Keratinocyte (primary cell): ENCODE measurements around the gene RHNO1. TPM values are rescaled to one million over a fixed set of nuclear protein-coding genes. Genes with fewer than 3 reads are reported as not detected.

Source experiments
- DNase-seq: peaks from one replicate; pipeline ENCODE4 v3.0.0-alpha.2; 2011; ENCODE audit warnings: low read depth, missing footprints, low spot score
- FAIRE-seq: peaks from 2 replicates; lab custom pipeline; 2011; peaks lifted over from hg19 to GRCh38; lab: Jason Lieb, UNC
- H2AFZ ChIP-seq: 2 replicates; pipeline ENCODE4 v1.6.0; 2012; ENCODE audit warnings: low read length, control low read depth, inconsistent platforms; ENCODE audit not compliant: control insufficient read depth
- H3K27ac ChIP-seq: 2 replicates; pipeline ENCODE4 v1.5.1; 2011; ENCODE audit warnings: low read length; ENCODE audit not compliant: control insufficient read depth, insufficient read depth
- H3K27me3 ChIP-seq: 3 replicates; pipeline ENCODE4 v1.6.0; 2011; ENCODE audit warnings: low read length; ENCODE audit not compliant: control insufficient read depth, insufficient read depth; ENCODE audit errors: extremely low read depth
- H3K36me3 ChIP-seq, 2 experiments: 2 replicates in 1 of 2; 3 replicates in 1 of 2; pipeline ENCODE4 v1.5.1; 2011; ENCODE audit warnings: low read length in 2 of 2, mild to moderate bottlenecking in 1 of 2; ENCODE audit not compliant: control insufficient read depth in 2 of 2, insufficient read depth in 2 of 2; ENCODE audit errors: extremely low read depth in 1 of 2
- H3K4me1 ChIP-seq: 3 replicates; pipeline ENCODE4 v1.5.1; 2011; ENCODE audit warnings: low read length; ENCODE audit not compliant: control insufficient read depth, insufficient read depth; ENCODE audit errors: extremely low read depth
- H3K4me2 ChIP-seq: 3 replicates; pipeline ENCODE4 v1.6.0; 2011; ENCODE audit warnings: low read depth, low read length; ENCODE audit not compliant: control insufficient read depth, insufficient read depth; ENCODE audit errors: extremely low read depth
- H3K4me3 ChIP-seq, 3 experiments: fragments of 200-600 bp in 1 of 3; sonication (generic) in 1 of 3; 2 replicates in 2 of 3; 3 replicates in 1 of 3; pipeline ENCODE4 v1.5.1; 2011 to 2016; ENCODE audit warnings: low read length in 3 of 3, mild to moderate bottlenecking in 3 of 3, control low read depth in 2 of 3, inconsistent platforms in 1 of 3, low read depth in 1 of 3, mixed read lengths in 1 of 3, mixed run types in 1 of 3, moderate library complexity in 1 of 3; ENCODE audit not compliant: control insufficient read depth in 2 of 3, insufficient read depth in 2 of 3; ENCODE audit errors: extremely low read depth in 1 of 3
- H3K79me2 ChIP-seq: 2 replicates; pipeline ENCODE4 v1.6.0; 2012; ENCODE audit warnings: low read length; ENCODE audit not compliant: control insufficient read depth, insufficient read depth
- H3K9ac ChIP-seq: 3 replicates; pipeline ENCODE4 v1.6.0; 2011; ENCODE audit warnings: low read length; ENCODE audit not compliant: control insufficient read depth, insufficient read depth; ENCODE audit errors: extremely low read depth
- H3K9me1 ChIP-seq: 3 replicates; pipeline ENCODE4 v1.6.0; 2011; ENCODE audit warnings: low read length; ENCODE audit not compliant: control insufficient read depth, insufficient read depth; ENCODE audit errors: extremely low read depth
- H3K9me3 ChIP-seq: 2 replicates; pipeline ENCODE4 v1.5.1; 2012; ENCODE audit warnings: low read depth, low read length; ENCODE audit not compliant: control insufficient read depth
- H4K20me1 ChIP-seq: 3 replicates; pipeline ENCODE4 v1.6.0; 2011; ENCODE audit warnings: low read length; ENCODE audit not compliant: control insufficient read depth, insufficient read depth; ENCODE audit errors: extremely low read depth
- CTCF ChIP-seq, 3 experiments: IDR thresholded peaks in 1 of 3; conservative IDR thresholded peaks in 1 of 3; optimal IDR thresholded peaks in 1 of 3; 2 replicates in 2 of 3; 3 replicates in 1 of 3; pipeline versions ENCODE3 to v1.5.1; 2011; ENCODE audit warnings: low read length in 3 of 3, mild to moderate bottlenecking in 3 of 3, moderate library complexity in 2 of 3, control low read depth in 1 of 3, inconsistent platforms in 1 of 3; ENCODE audit not compliant: insufficient read depth in 2 of 3; ENCODE audit errors: extremely low read depth in 1 of 3
- EZH2 ChIP-seq: IDR thresholded peaks from one replicate; pipeline ENCODE4 v1.6.1; 2012; ENCODE audit warnings: inconsistent platforms, mild to moderate bottlenecking, low read length, moderate library complexity
- dilution Hi-C: fragments of 300-500 bp; cut with MboI; formaldehyde crosslinking; loops from one replicate; pipeline ENCODE4 v1.7.0; 2020; ENCODE audit warnings: low sequenced_read_pairs; ENCODE audit not compliant: extremely low pct_ligation_motif_present
- polyA plus RNA-seq, 5 experiments: library from polyadenylated mRNA; depleted of rRNA in 3 of 5; stranded (reverse) in 3 of 5; stranded (forward) in 1 of 5; unstranded in 1 of 5; fragments of >200 nt; gene quantifications; 1 replicate in 1 of 5; 2 replicates in 3 of 5; 3 replicates in 1 of 5; pipeline versions ENCODE4 v1.2.1 to v1.2.3, GENCODE V29; 2011 to 2012; ENCODE audit warnings: missing spikeins in 2 of 5, low read depth in 1 of 5, low replicate concordance in 1 of 5

The RHNO1 gene
- polyA plus RNA-seq, 1 donor (not counting 4 experiments of a cell fraction or from before 2014, with no cell fraction given), result 25.6 TPM

DNA sequence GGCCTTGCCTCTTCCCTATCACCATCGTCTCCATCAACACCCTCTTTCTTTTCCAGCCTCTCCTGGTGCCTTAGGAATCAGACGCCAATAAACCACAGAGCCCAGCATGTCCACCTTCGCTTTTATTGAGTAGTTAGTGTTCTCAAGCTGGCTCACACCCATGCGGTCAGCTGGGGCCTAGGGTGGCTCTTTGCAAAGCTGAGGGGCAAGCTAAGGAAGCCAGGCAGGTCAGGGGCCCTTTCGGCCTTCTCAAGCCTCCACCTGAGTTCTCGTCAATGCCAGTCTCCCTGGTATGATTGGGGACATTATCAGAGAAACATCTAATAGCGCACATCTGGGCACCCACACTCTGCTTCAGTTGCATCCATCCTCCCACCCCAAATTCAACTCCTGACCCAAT lies 19.4 kb upstream of the RHNO1 start:
- H4K20me1 ChIP-seq, result no peaks in the 10 kb centered on the region
- no peaks in the 10 kb centered on the region for H3K27me3 ChIP-seq
- H3K9me3 ChIP-seq, result no peaks in the 10 kb centered on the region
- no peaks in the 10 kb centered on the region for H3K9me1 ChIP-seq
- dilution Hi-C loops, result no loop called here
- no peak overlapping the region for H3K27ac ChIP-seq
- TF ChIP-seq EZH2 (no peak), CTCF (optimal IDR thresholded peaks at IDR 0.05 in 1 of 3, IDR thresholded peaks at IDR 0.05 in 1 of 3, conservative IDR thresholded peaks at IDR 0.05 in 1 of 3; ENCODE audit: extremely low read depth in 1 of 3, insufficient read depth in 2 of 3, low read length in 3 of 3) (no peak)
- H3K4me3 ChIP-seq, result no peak overlapping the region
- H3K4me1 ChIP-seq, result no peaks in the 10 kb centered on the region
- H3K4me2 ChIP-seq, result no peak overlapping the region
- no peak overlapping the region for H2AFZ ChIP-seq
- DNase-seq (no peak), FAIRE-seq (no peak)
- no peaks in the 10 kb centered on the region for H3K79me2 ChIP-seq
- H3K36me3 ChIP-seq, result peaks cover 0 to 8% of the 10 kb centered on the region in 2 experiments
- no peak overlapping the region for H3K9ac ChIP-seq

GRCh38 chr12:2858334-2858733 lies 18.7 kb upstream of the RHNO1 start:
- DNase-seq, result no peak
- Histone ChIP-seq H3K4me1 (no peaks in the 10 kb centered on the region), H3K9ac (no peak overlapping the region), H3K9me1 (no peaks in the 10 kb centered on the region), H3K27ac (no peak overlapping the region), H3K27me3 (no peaks in the 10 kb centered on the region), H3K36me3 (peaks cover 0 to 13% of the 10 kb centered on the region in 2 experiments), H3K4me3 (no peak overlapping the region), H3K9me3 (no peaks in the 10 kb centered on the region), H4K20me1 (no peaks in the 10 kb centered on the region), H3K4me2 (no peak overlapping the region), H3K79me2 (no peaks in the 10 kb centered on the region), H2AFZ (no peak overlapping the region)
- FAIRE-seq, result no peak
- no peak for TF ChIP-seq EZH2
- dilution Hi-C loops, result no loop called here

- no peak overlapping the region for H2AFZ ChIP-seq
- H3K79me2 ChIP-seq, result no peaks in the 10 kb centered on the region
- H3K9ac ChIP-seq, result no peak overlapping the region
- H3K36me3 ChIP-seq, result peaks cover 0 to 16% of the 10 kb centered on the region in 2 experiments
- no peak overlapping the region for H3K4me2 ChIP-seq
- FAIRE-seq (no peak), DNase-seq (no peak)
- H3K9me3 ChIP-seq, result no peaks in the 10 kb centered on the region
- no peak overlapping the region for H3K4me3 ChIP-seq
- no peaks in the 10 kb centered on the region for H3K4me1 ChIP-seq
- dilution Hi-C loops, result no loop called here
- H3K27ac ChIP-seq, result no peak overlapping the region
- no peaks in the 10 kb centered on the region for H4K20me1 ChIP-seq
- H3K27me3 ChIP-seq, result no peaks in the 10 kb centered on the region
- H3K9me1 ChIP-seq, result no peaks in the 10 kb centered on the region
- TF ChIP-seq EZH2, result no peak
- no peak for TF ChIP-seq CTCF (optimal IDR thresholded peaks at IDR 0.05 in 1 of 3, IDR thresholded peaks at IDR 0.05 in 1 of 3, conservative IDR thresholded peaks at IDR 0.05 in 1 of 3; ENCODE audit: extremely low read depth in 1 of 3, insufficient read depth in 2 of 3, low read length in 3 of 3)
Observed at GRCh38 chr12:2858944-2859421, 18.0 kb upstream of the RHNO1 start.
